GM19099 (cell line): ENCODE data around the gene ZDHHC3.

Experiments
- POLR2A ChIP-seq: IDR thresholded peaks from 3 replicates; pipeline ENCODE4 v1.6.1; 2011; ENCODE audit warnings: low read depth; ENCODE audit not compliant: insufficient read length; ENCODE audit errors: extremely low read depth

ZDHHC3 gene

GRCh38 chr3:44984335-44984734 lies 8.4 kb upstream of the ZDHHC3 start:
- no peak for TF ChIP-seq POLR2A

- no peak for TF ChIP-seq POLR2A
Observed at GRCh38 chr3:44983484-44983941, 7.5 kb upstream of the ZDHHC3 start.

GRCh38 chr3:44982817-44983216 lies 6.8 kb upstream of the ZDHHC3 start:
- no peak for TF ChIP-seq POLR2A

GRCh38 chr3:44981751-44982150 lies 5.8 kb upstream of the ZDHHC3 start:
- no peak for TF ChIP-seq POLR2A

GRCh38 chr3:44981220-44981619 lies 5.2 kb upstream of the ZDHHC3 start:
- no peak for TF ChIP-seq POLR2A

- no peak for TF ChIP-seq POLR2A
Observed at GRCh38 chr3:44974416-44974815, 1.6 kb downstream of the ZDHHC3 start.

GRCh38 chr3:44970926-44971490 lies 5.0 kb downstream of the ZDHHC3 start:
- no peak for TF ChIP-seq POLR2A

GRCh38 chr3:44969828-44970179 lies 6.2 kb downstream of the ZDHHC3 start:
- TF ChIP-seq POLR2A = no peak

GRCh38 chr3:44969154-44969827 lies 6.7 kb downstream of the ZDHHC3 start:
- no peak for TF ChIP-seq POLR2A

- no peak for TF ChIP-seq POLR2A
Observed at GRCh38 chr3:44968447-44968858, 7.5 kb downstream of the ZDHHC3 start.

GRCh38 chr3:44966795-44967278 lies 9.1 kb downstream of the ZDHHC3 start:
- no peak for TF ChIP-seq POLR2A

GRCh38 chr3:44965165-44965564 lies 10.8 kb downstream of the ZDHHC3 start:
- no peak for TF ChIP-seq POLR2A

- no peak for TF ChIP-seq POLR2A
Observed at GRCh38 chr3:44963571-44964325, 12.2 kb downstream of the ZDHHC3 start.

- TF ChIP-seq POLR2A = no peak
Observed at GRCh38 chr3:44962621-44963393, 13.2 kb downstream of the ZDHHC3 start.

- TF ChIP-seq POLR2A = no peak
Observed at GRCh38 chr3:44961888-44962287, 14.1 kb downstream of the ZDHHC3 start.
